ENCODE measurements around the gene NAALADL2.

DNA sequence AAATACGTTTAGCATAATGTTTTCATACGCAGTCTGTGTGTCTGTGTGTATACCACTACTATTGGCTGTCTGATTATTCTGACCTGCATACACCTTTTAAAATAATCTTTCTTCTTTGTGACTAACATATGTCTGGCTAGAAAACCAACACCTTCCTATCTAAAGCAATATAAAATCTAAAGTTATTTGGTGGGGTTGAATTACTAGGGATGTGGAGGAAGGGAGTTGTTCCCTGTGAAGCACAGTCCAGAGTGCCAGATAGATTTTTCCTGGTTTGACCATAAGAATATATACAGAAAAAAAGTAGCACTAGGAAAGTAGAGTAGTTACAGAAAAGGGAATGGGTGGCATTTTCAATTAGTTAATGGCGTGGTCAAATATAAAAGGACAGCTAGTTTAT is 918.8 kb downstream of the NAALADL2 start:
- TF ChIP-seq TAF1 (IDR thresholded peaks at IDR 0.05; ENCODE audit: control insufficient read depth, extremely low read depth, insufficient read depth, low read length, severe bottlenecking): no peak
- TF ChIP-seq TCF7 (IDR thresholded peaks at IDR 0.05; ENCODE audit: borderline replicate concordance): no peak
- TF ChIP-seq, protein P1, sequence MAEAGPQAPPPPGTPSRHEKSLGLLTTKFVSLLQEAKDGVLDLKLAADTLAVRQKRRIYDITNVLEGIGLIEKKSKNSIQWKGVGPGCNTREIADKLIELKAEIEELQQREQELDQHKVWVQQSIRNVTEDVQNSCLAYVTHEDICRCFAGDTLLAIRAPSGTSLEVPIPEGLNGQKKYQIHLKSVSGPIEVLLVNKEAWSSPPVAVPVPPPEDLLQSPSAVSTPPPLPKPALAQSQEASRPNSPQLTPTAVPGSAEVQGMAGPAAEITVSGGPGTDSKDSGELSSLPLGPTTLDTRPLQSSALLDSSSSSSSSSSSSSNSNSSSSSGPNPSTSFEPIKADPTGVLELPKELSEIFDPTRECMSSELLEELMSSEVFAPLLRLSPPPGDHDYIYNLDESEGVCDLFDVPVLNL (CRISPR knock-in tag; IDR thresholded peaks at IDR 0.05; ENCODE audit: low read depth): no peak
- TF ChIP-seq SAP30 (IDR thresholded peaks at IDR 0.05; ENCODE audit: borderline replicate concordance, insufficient read depth, low read depth, low read length, poor library complexity, severe bottlenecking): no peak
- no peak for TF ChIP-seq ZNF263 (CRISPR knock-in tag; IDR thresholded peaks at IDR 0.05; ENCODE audit: borderline replicate concordance)
- TF ChIP-seq, protein P2, sequence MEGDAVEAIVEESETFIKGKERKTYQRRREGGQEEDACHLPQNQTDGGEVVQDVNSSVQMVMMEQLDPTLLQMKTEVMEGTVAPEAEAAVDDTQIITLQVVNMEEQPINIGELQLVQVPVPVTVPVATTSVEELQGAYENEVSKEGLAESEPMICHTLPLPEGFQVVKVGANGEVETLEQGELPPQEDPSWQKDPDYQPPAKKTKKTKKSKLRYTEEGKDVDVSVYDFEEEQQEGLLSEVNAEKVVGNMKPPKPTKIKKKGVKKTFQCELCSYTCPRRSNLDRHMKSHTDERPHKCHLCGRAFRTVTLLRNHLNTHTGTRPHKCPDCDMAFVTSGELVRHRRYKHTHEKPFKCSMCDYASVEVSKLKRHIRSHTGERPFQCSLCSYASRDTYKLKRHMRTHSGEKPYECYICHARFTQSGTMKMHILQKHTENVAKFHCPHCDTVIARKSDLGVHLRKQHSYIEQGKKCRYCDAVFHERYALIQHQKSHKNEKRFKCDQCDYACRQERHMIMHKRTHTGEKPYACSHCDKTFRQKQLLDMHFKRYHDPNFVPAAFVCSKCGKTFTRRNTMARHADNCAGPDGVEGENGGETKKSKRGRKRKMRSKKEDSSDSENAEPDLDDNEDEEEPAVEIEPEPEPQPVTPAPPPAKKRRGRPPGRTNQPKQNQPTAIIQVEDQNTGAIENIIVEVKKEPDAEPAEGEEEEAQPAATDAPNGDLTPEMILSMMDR (IDR thresholded peaks at IDR 0.05 in 2 of 3, conservative IDR thresholded peaks at IDR 0.05 in 1 of 3; ENCODE audit: insufficient read depth in 2 of 3, low read depth in 1 of 3, low read length in 3 of 3): no peak
